Breast epithelium (tissue), 3 donors: ENCODE results near the gene CCL26.

Source experiments
- POLR2A ChIP-seq: fragments of 450-650 bp; IDR thresholded peaks from one replicate; pipeline ENCODE4 v1.6.1; 2016; ENCODE audit warnings: antibody characterized with exemption, mild to moderate bottlenecking, moderate library complexity
- POLR2AphosphoS5 ChIP-seq, 3 donors: sonication (generic); formaldehyde crosslinking; IDR thresholded peaks; one replicate each; pipeline ENCODE4 v1.6.1; 2017; ENCODE audit warnings: antibody characterized with exemption in 3 of 3
- TF ChIP-seq, protein P1 (sequence below), 3 donors: fragments of 450-650 bp; IDR thresholded peaks; one replicate each; pipeline ENCODE4 v1.5.1; 2016 to 2017; ENCODE audit warnings: antibody characterized with exemption in 3 of 3, mild to moderate bottlenecking in 3 of 3, moderate library complexity in 3 of 3

GRCh38 chr7:75819711-75820110 lies 47.7 kb upstream of the CCL26 start:
- TF ChIP-seq, protein P1, sequence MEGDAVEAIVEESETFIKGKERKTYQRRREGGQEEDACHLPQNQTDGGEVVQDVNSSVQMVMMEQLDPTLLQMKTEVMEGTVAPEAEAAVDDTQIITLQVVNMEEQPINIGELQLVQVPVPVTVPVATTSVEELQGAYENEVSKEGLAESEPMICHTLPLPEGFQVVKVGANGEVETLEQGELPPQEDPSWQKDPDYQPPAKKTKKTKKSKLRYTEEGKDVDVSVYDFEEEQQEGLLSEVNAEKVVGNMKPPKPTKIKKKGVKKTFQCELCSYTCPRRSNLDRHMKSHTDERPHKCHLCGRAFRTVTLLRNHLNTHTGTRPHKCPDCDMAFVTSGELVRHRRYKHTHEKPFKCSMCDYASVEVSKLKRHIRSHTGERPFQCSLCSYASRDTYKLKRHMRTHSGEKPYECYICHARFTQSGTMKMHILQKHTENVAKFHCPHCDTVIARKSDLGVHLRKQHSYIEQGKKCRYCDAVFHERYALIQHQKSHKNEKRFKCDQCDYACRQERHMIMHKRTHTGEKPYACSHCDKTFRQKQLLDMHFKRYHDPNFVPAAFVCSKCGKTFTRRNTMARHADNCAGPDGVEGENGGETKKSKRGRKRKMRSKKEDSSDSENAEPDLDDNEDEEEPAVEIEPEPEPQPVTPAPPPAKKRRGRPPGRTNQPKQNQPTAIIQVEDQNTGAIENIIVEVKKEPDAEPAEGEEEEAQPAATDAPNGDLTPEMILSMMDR (IDR thresholded peaks at IDR 0.05) = no peak
- no peak for TF ChIP-seq POLR2AphosphoS5 (IDR thresholded peaks at IDR 0.05)
- TF ChIP-seq POLR2A = no peak
